ENCODE results near the gene DAPL1. TPM values are rescaled to one million over a fixed set of nuclear protein-coding genes. Genes with fewer than 3 reads are reported as not detected.

Gene DAPL1, protein sequence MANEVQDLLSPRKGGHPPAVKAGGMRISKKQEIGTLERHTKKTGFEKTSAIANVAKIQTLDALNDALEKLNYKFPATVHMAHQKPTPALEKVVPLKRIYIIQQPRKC
- total RNA-seq, result not detected in 2 replicates

GRCh38 chr2:158795195-158795924 is at the start of gene DAPL1:
Gene DAPL1, plus strand, starts transcription at chr2:158795317. Its CDS starts 56 bp downstream, at chr2:158795373.
- no peak for TF ChIP-seq CTCF (IDR thresholded peaks at IDR 0.05; ENCODE audit: insufficient read depth, low read depth, low read length)
- DNase-seq (ENCODE audit: low read depth), result no peak

GRCh38 chr2:158745866-158746382 is 49.2 kb upstream of the DAPL1 start:
- no peak for DNase-seq (ENCODE audit: low read depth)
- no peak for TF ChIP-seq CTCF (IDR thresholded peaks at IDR 0.05; ENCODE audit: insufficient read depth, low read depth, low read length)
- no peak overlapping the region for H3K4me3 ChIP-seq (ENCODE audit: low read depth, low read length)

More at GRCh38 chr2:158795195-158795924, at the start of gene DAPL1:
- H3K4me3 ChIP-seq (ENCODE audit: low read depth, low read length), result no peak within 1 kb of the TSS

GRCh38 chr2:158746488-158746887 is 48.6 kb upstream of the DAPL1 start:
- no peak overlapping the region for H3K4me3 ChIP-seq (ENCODE audit: low read depth, low read length)
- no peak for TF ChIP-seq CTCF (IDR thresholded peaks at IDR 0.05; ENCODE audit: insufficient read depth, low read depth, low read length)
- no peak for DNase-seq (ENCODE audit: low read depth)

DNA sequence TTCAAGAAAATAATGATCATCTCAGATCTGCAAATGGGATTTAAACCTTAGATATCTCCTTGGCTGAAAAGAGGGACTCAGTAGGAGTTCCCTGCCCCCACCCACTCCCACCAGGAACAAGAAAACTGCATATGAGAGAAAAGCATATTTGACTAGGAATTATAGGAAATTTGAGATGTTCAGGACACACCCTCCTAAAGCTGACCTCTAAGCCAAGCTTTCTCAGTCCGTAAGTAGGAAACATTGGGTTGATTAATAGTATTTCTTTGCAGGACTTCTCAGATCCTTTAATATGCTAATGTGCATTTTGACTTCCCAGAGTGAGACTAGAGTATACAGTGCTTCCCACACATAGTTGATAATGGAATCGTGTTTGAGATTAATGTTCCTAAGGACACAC is 47.8 kb upstream of the DAPL1 start:
- DNase-seq (ENCODE audit: low read depth), result no peak
- TF ChIP-seq CTCF (IDR thresholded peaks at IDR 0.05; ENCODE audit: insufficient read depth, low read depth, low read length), result no peak
- no peak overlapping the region for H3K4me3 ChIP-seq (ENCODE audit: low read depth, low read length)

DNA sequence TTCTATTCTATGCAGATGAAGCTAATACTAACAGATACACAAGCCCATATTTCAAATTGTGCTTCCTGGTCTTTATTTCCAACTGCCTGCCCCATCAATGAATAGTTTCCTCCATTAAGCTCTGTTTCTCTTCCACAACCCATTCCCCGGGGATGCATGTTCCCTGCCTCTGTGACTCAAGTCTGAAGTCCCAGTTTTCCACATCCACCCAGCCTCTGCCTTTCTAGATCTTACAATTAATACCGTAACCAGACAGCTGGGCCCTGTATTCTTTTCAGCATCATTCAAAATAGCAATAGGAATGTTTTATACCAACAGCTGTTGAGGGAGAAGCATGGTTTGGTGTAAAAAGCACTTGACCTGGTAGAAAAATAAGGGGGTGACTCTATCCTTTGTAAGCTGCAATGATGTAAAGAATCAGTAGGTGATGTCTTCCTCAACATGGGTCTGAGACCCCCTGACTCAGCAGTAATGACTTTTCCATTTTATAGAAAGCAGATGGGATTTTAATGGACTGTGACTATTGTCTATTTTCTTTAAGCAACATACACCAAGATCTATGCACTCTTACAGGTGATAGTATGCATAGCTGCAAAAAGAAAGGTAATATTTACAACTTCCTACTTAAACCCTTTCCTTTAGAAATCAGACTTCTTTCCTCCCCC is 46.1 kb upstream of the DAPL1 start:
- H3K4me3 ChIP-seq (ENCODE audit: low read depth, low read length), result no peak overlapping the region
- DNase-seq (ENCODE audit: low read depth), result no peak
- TF ChIP-seq CTCF (IDR thresholded peaks at IDR 0.05; ENCODE audit: insufficient read depth, low read depth, low read length), result no peak

GRCh38 chr2:158750458-158751125 is 44.5 kb upstream of the DAPL1 start:
- no peak for TF ChIP-seq CTCF (IDR thresholded peaks at IDR 0.05; ENCODE audit: insufficient read depth, low read depth, low read length)
- no peak overlapping the region for H3K4me3 ChIP-seq (ENCODE audit: low read depth, low read length)
- DNase-seq (ENCODE audit: low read depth), result no peak
